HepG2 (cell line): ENCODE measurements around the gene ZNF556. TPM values are rescaled to one million over a fixed set of nuclear protein-coding genes. Genes with fewer than 3 reads are reported as not detected.

Experiments used
- GLI4 ChIP-seq: sonication (generic); formaldehyde crosslinking; IDR thresholded peaks from 2 replicates; pipeline ENCODE4 v1.5.1; 2020; ENCODE audit warnings: missing genetic modification reagents, mild to moderate bottlenecking, moderate library complexity, borderline replicate concordance
- GTF3A ChIP-seq: sonication (generic); formaldehyde crosslinking; conservative IDR thresholded peaks from 2 replicates; pipeline ENCODE4 v1.4.0; 2020; ENCODE audit warnings: mild to moderate bottlenecking, missing genetic modification reagents
- HCFC1 ChIP-seq: fragments of 150-350 bp; IDR thresholded peaks from 2 replicates; pipeline ENCODE4 v1.6.1; 2014; ENCODE audit warnings: low read depth, low read length
- HMGXB4 ChIP-seq, 2 experiments: sonication (generic) in 1 of 2; formaldehyde crosslinking in 1 of 2; IDR thresholded peaks; 2 replicates each; pipeline versions ENCODE4 v1.4.0 to v1.6.1; 2018 to 2020; ENCODE audit warnings: missing genetic modification reagents in 2 of 2, borderline replicate concordance in 1 of 2, low read depth in 1 of 2, mild to moderate bottlenecking in 1 of 2, missing biosample characterization in 1 of 2
- HNRNPLL ChIP-seq: fragments of 200-400 bp; formaldehyde crosslinking; IDR thresholded peaks from 2 replicates; pipeline ENCODE4 v1.6.1; 2017; ENCODE audit warnings: mild to moderate bottlenecking, low read depth, low read length; ENCODE audit not compliant: poor library complexity, severe bottlenecking
- POLR2AphosphoS5 ChIP-seq: IDR thresholded peaks from 2 replicates; pipeline ENCODE4 v1.6.1; 2012; ENCODE audit warnings: low read depth, low read length
- ZBTB10 ChIP-seq: sonication (generic); formaldehyde crosslinking; IDR thresholded peaks from 2 replicates; pipeline ENCODE4 v1.4.0; 2020; ENCODE audit warnings: missing genetic modification reagents, borderline replicate concordance
- ZNF143 ChIP-seq: sonication (generic); formaldehyde crosslinking; IDR thresholded peaks from 2 replicates; pipeline ENCODE4 v1.4.0; 2020; ENCODE audit warnings: missing genetic modification reagents
- ZNF580 ChIP-seq: IDR thresholded peaks from 2 replicates; pipeline ENCODE4 v1.6.1; 2016; ENCODE audit warnings: low read depth, borderline replicate concordance
- ZNF670 ChIP-seq: sonication (generic); formaldehyde crosslinking; IDR thresholded peaks from 2 replicates; pipeline ENCODE4 v1.8.0; 2022; ENCODE audit warnings: mild to moderate bottlenecking, missing genetic modification reagents, borderline replicate concordance
- ZNF761 ChIP-seq: sonication (generic); formaldehyde crosslinking; conservative IDR thresholded peaks from 2 replicates; pipeline ENCODE4 v1.4.0; 2020; ENCODE audit warnings: mild to moderate bottlenecking, missing genetic modification reagents
- ZNF782 ChIP-seq: sonication (generic); formaldehyde crosslinking; IDR thresholded peaks from 2 replicates; pipeline ENCODE4 v1.4.0; 2020; ENCODE audit warnings: missing genetic modification reagents, mild to moderate bottlenecking, borderline replicate concordance
- ZSCAN29 ChIP-seq: sonication (generic); formaldehyde crosslinking; conservative IDR thresholded peaks from 2 replicates; pipeline ENCODE4 v1.4.0; 2020; ENCODE audit warnings: mild to moderate bottlenecking, missing genetic modification reagents
- polyA plus RNA-seq, 8 experiments: library from polyadenylated mRNA; depleted of rRNA in 3 of 8; stranded (reverse) in 7 of 8; unstranded in 1 of 8; fragments of >200 nt; fragmentation: Illumina TruSeq in 4 of 8; extraction: Trizol in 4 of 8; gene quantifications; 2 replicates each; pipeline versions ENCODE4 v1.2.1 to v1.2.3, GENCODE V29; 2011 to 2016; ENCODE audit warnings: low read depth in 4 of 8, missing spikeins in 1 of 8, mixed read lengths in 1 of 8; ENCODE audit not compliant: insufficient read depth in 1 of 8
- total RNA-seq, 5 experiments: library from RNA; depleted of rRNA; stranded (reverse); fragments of >200 nt; fragmentation: Illumina TruSeq; extraction: Trizol; gene quantifications; 2 replicates each; pipeline ENCODE4 v1.2.3, GENCODE V29; 2016; ENCODE audit warnings: low read depth in 1 of 5
- TF ChIP-seq, protein P1 (sequence below): sonication (generic); formaldehyde crosslinking; IDR thresholded peaks from 2 replicates; pipeline ENCODE4 v1.8.1; 2023; ENCODE audit warnings: mild to moderate bottlenecking, inconsistent platforms, moderate library complexity, missing genetic modification reagents, borderline replicate concordance
- TF ChIP-seq, protein P2 (sequence below): sonication (generic); formaldehyde crosslinking; IDR thresholded peaks from 2 replicates; pipeline ENCODE4 v1.8.0; 2022; ENCODE audit warnings: missing genetic modification reagents, mild to moderate bottlenecking, moderate library complexity, borderline replicate concordance
- TF ChIP-seq, protein P3 (sequence below): sonication (generic); formaldehyde crosslinking; IDR thresholded peaks from 2 replicates; pipeline ENCODE4 v1.4.0; 2020; ENCODE audit warnings: mild to moderate bottlenecking, missing genetic modification reagents

ZNF556 gene
- total and polyA plus RNA-seq, 2 of the 13 experiments (the other 11 are each of a cell fraction or from before 2014, with no cell fraction given), result 4.2 to 28.6 TPM

- 0 out of 2 replicates have a peak, but pooled peaks have one; percentile 67 for TF ChIP-seq ZBTB10 (CRISPR knock-in tag)
- TF ChIP-seq ZNF670, result peak; percentile 32; the same call in 1 of the 2 replicates
- TF ChIP-seq ZSCAN29 (CRISPR knock-in tag), result peak; percentile 90
- TF ChIP-seq GLI4 (CRISPR knock-in tag), result no peak
- TF ChIP-seq HCFC1, result 0 out of 2 replicates have a peak, but pooled peaks have one; percentile 8
- TF ChIP-seq ZNF143 (CRISPR knock-in tag), result peak; percentile 47; the same call in 1 of the 2 replicates
- peak; percentile 71; the same call in 1 of the 2 replicates for TF ChIP-seq ZNF580 (CRISPR knock-in tag)
- peak; percentile 63 for TF ChIP-seq HNRNPLL
- TF ChIP-seq POLR2AphosphoS5, result peak; percentile 80
- TF ChIP-seq, protein P1, sequence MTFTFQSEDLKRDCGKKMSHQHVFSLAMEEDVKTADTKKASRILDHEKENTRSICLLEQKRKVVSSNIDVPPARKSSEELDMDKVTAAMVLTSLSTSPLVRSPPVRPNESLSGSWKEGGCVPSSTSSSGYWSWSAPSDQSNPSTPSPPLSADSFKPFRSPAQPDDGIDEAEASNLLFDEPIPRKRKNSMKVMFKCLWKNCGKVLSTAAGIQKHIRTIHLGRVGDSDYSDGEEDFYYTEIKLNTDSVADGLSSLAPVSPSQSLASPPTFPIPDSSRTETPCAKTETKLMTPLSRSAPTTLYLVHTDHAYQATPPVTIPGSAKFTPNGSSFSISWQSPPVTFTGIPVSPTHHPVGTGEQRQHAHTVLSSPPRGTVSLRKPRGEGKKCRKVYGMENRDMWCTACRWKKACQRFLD (CRISPR knock-in tag), result peak; percentile 92; the same call in 1 of the 2 replicates
- TF ChIP-seq GTF3A (CRISPR knock-in tag), result peak; percentile 86; the same call in 1 of the 2 replicates
- TF ChIP-seq, protein P2, sequence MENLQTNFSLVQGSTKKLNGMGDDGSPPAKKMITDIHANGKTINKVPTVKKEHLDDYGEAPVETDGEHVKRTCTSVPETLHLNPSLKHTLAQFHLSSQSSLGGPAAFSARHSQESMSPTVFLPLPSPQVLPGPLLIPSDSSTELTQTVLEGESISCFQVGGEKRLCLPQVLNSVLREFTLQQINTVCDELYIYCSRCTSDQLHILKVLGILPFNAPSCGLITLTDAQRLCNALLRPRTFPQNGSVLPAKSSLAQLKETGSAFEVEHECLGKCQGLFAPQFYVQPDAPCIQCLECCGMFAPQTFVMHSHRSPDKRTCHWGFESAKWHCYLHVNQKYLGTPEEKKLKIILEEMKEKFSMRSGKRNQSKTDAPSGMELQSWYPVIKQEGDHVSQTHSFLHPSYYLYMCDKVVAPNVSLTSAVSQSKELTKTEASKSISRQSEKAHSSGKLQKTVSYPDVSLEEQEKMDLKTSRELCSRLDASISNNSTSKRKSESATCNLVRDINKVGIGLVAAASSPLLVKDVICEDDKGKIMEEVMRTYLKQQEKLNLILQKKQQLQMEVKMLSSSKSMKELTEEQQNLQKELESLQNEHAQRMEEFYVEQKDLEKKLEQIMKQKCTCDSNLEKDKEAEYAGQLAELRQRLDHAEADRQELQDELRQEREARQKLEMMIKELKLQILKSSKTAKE (CRISPR knock-in tag), result peak; percentile 26; the same call in 1 of the 2 replicates
- peak; percentile 95 for TF ChIP-seq ZNF761
- TF ChIP-seq, protein P3, sequence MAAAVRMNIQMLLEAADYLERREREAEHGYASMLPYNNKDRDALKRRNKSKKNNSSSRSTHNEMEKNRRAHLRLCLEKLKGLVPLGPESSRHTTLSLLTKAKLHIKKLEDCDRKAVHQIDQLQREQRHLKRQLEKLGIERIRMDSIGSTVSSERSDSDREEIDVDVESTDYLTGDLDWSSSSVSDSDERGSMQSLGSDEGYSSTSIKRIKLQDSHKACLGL (CRISPR knock-in tag), result peak; percentile 85
- peak; percentile 86 to 88; a peak in 3 of 4 replicates for TF ChIP-seq HMGXB4 (CRISPR knock-in tag; IDR thresholded peaks at IDR 0.05; ENCODE audit: borderline replicate concordance in 1 of 2, low read depth in 1 of 2)
- 0 out of 2 replicates have a peak, but pooled peaks have one; percentile 37 for TF ChIP-seq ZNF782 (CRISPR knock-in tag)
Observed at GRCh38 chr19:2840794-2841791, 26.0 kb upstream of the ZNF556 start, which contains the start of gene ZNF555 (continued).
